ENCODE measurements around the gene FOXC1. TPM values are rescaled to one million over a fixed set of nuclear protein-coding genes. Genes with fewer than 3 reads are reported as not detected.

Gene FOXC1
- total and polyA plus RNA-seq, 7 experiments from 2014 or later = not detected

DNA sequence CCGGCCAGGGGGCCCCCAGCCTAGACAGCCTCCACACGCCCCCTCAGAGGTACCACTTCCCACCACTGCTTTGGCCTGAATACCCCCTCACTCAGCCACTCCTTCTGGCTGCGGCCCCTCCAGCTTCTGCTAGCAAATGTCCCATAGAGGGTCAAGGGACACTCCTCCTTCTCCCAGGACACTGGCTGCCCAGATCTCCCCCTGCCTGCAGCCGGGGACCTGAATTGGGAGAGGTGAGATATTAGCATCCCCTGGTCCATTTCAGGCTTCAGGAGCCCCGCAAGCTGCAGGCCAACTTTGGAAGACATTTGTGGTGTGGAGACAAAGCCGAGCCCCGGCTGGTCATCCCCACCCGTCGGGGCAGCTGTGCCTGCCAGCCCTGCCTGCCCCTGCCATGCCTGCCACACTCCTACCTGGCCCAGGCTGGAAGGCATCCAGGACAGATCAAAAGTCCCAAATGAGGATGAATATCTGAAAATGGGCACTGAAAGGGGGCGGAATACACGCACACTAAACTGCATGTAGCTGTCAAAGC, 32.5 kb upstream of the FOXC1 start:
- H3K9me3 Mint-ChIP-seq = peaks cover 0 to 4% (median 0%) of the 10 kb centered on the region in 11 donors
- no peak overlapping the region for H3K27ac Mint-ChIP-seq
- H3K27me3 Mint-ChIP-seq = peaks cover 0 to 10% (median 3%) of the 10 kb centered on the region in 5 donors
- Histone ChIP-seq H3K9me3 (ENCODE audit: control insufficient read depth in 2 of 3, low read length in 3 of 3) (no peaks in the 10 kb centered on the region), H3K27me3 (ENCODE audit: control insufficient read depth in 2 of 2, insufficient read depth in 2 of 2, low read length in 2 of 2) (no peaks in the 10 kb centered on the region), H3K36me3 (ENCODE audit: control insufficient read depth in 2 of 3, insufficient read depth in 3 of 3, low read length in 3 of 3) (no peaks in the 10 kb centered on the region), H3K27ac (ENCODE audit: low read depth, low read length) (no peak overlapping the region), H3K4me1 (ENCODE audit: control insufficient read depth in 2 of 2, insufficient read depth in 2 of 2, low read length in 2 of 2) (no peaks in the 10 kb centered on the region), H3K4me3 (ENCODE audit: low read length) (no peak overlapping the region)
- ChIA-PET POLR2A (no interaction called here), CTCF (no interaction called here)
- no peaks in the 10 kb centered on the region for H3K4me1 Mint-ChIP-seq
- no peaks in the 10 kb centered on the region for H3K36me3 Mint-ChIP-seq
- intact Hi-C loops (cut with micrococcal nuclease) = no loop called here
- DNase-seq = no peak
- no peak for ATAC-seq
- no peak overlapping the region for H3K4me3 Mint-ChIP-seq

DNA sequence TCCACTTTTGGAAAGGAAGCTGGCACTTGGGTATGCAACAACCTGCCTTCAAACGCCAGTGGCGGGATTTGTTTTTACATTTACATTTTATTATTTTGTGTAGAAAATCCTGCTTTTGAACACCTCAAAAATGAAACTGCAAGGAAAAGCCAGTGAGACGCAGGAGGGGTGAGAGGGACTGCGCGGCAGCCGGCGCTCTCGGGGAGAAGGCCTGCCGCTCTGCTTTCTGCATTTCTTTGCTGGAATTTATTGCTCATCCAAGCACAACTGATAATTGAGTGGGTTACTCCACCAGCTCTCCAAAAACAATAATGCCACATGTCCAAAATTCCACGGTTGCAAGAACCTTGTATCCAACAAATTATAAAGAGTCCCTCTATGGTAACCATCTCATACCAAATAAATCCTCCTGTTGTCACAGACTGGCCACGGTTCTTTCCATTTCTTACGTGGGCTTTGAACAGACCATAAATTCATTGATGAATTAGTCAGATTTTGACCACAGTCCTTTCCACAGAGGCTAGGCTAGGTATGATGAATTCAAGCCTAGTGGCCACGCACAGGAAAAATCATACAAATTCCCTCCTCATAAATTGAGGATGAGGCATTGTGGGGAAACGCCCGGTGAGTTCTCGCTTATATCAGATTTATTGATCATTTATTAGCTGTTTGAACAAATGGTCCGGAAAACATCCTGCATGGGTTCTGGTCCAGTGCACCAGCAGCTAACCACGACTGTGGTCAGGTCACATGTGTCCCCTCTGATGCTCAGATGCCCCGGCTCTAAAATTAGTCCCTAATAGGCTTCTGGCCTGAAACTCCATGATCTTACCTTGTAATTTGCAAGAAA, 31.6 kb upstream of the FOXC1 start:
- no peaks in the 10 kb centered on the region for H3K36me3 Mint-ChIP-seq
- ChIA-PET CTCF (no interaction called here), POLR2A (no interaction called here)
- no peaks in the 10 kb centered on the region for H3K36me3 ChIP-seq (ENCODE audit: control insufficient read depth in 2 of 3, insufficient read depth in 3 of 3, low read length in 3 of 3)
- no peak overlapping the region for H3K4me3 ChIP-seq (ENCODE audit: low read length)
- H3K4me1 Mint-ChIP-seq = no peaks in the 10 kb centered on the region
- H3K4me1 ChIP-seq (ENCODE audit: control insufficient read depth in 2 of 2, insufficient read depth in 2 of 2, low read length in 2 of 2) = no peaks in the 10 kb centered on the region
- intact Hi-C loops (cut with micrococcal nuclease) = no loop called here
- H3K27ac ChIP-seq (ENCODE audit: low read depth, low read length) = no peak overlapping the region
- H3K4me3 Mint-ChIP-seq = no peak overlapping the region
- ATAC-seq (no peak), DNase-seq (no peak)
- no peaks in the 10 kb centered on the region for H3K9me3 ChIP-seq (ENCODE audit: control insufficient read depth in 2 of 3, low read length in 3 of 3)
- H3K27me3 Mint-ChIP-seq = peaks cover 0 to 10% (median 3%) of the 10 kb centered on the region in 5 donors
- H3K27me3 ChIP-seq (ENCODE audit: control insufficient read depth in 2 of 2, insufficient read depth in 2 of 2, low read length in 2 of 2) = no peaks in the 10 kb centered on the region
- H3K27ac Mint-ChIP-seq = no peak overlapping the region
- H3K9me3 Mint-ChIP-seq = peaks cover 0 to 2% (median 0%) of the 10 kb centered on the region in 11 donors

DNA sequence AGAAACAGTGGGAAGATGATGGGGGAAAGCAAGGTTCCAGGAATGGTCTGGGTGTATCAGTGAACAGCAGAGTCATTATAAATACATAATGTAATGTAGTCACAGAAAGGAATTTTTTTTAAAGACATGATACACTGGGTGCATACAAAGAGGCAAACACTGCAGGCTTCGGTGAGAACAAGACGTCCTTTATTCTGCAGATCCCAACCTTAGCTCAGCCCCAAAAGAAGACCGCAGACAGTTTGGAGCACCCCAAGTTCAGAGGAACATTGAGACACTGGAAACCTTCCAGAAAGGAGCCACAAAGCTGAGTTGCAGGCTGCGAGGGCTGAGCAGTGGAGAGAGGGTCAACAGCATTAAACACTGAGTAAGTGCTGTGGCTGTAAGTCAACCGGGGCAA, 30.6 kb upstream of the FOXC1 start:
- no peaks in the 10 kb centered on the region for H3K9me3 ChIP-seq (ENCODE audit: control insufficient read depth in 2 of 3, low read length in 3 of 3)
- ATAC-seq = no peak
- no peak overlapping the region for H3K4me3 ChIP-seq (ENCODE audit: low read length)
- H3K4me1 Mint-ChIP-seq = no peaks in the 10 kb centered on the region
- no peak overlapping the region for H3K27ac ChIP-seq (ENCODE audit: low read depth, low read length)
- peaks cover 0 to 2% (median 0%) of the 10 kb centered on the region in 11 donors for H3K9me3 Mint-ChIP-seq
- POLR2A ChIA-PET = no interaction called here
- no peak overlapping the region for H3K4me3 Mint-ChIP-seq
- no peaks in the 10 kb centered on the region for H3K27me3 ChIP-seq (ENCODE audit: control insufficient read depth in 2 of 2, insufficient read depth in 2 of 2, low read length in 2 of 2)
- H3K27me3 Mint-ChIP-seq = peaks cover 0 to 7% (median 3%) of the 10 kb centered on the region in 5 donors
- H3K27ac Mint-ChIP-seq = no peak overlapping the region
- H3K36me3 Mint-ChIP-seq = no peaks in the 10 kb centered on the region
- DNase-seq = no peak
- H3K4me1 ChIP-seq (ENCODE audit: control insufficient read depth in 2 of 2, insufficient read depth in 2 of 2, low read length in 2 of 2) = no peaks in the 10 kb centered on the region
- CTCF ChIA-PET = no interaction called here
- intact Hi-C loops (cut with micrococcal nuclease) = no loop called here
- no peaks in the 10 kb centered on the region for H3K36me3 ChIP-seq (ENCODE audit: control insufficient read depth in 2 of 3, insufficient read depth in 3 of 3, low read length in 3 of 3)

DNA sequence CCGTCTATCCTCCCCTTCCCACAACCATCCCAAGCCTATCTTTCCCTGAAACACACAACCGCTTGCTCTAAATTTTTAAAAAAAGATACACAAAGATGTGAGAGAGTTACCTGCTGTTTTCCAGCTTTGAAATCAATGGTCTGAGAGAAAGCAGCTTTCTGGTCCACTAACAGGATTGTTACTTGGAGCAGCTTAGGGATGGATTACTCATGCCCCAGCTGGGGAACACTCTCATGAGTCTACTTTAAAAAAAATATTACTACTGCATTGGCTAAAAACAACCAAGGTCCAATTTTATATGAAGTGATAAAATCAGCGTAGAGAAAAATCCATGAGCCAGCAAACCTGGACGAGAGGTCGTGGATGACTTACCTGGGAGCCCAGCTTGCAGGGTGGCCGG, 29.6 kb upstream of the FOXC1 start:
- intact Hi-C loops (cut with micrococcal nuclease) = no loop called here
- ATAC-seq (no peak), DNase-seq (no peak)
- Histone ChIP-seq H3K4me1 (ENCODE audit: control insufficient read depth in 2 of 2, insufficient read depth in 2 of 2, low read length in 2 of 2) (no peaks in the 10 kb centered on the region), H3K36me3 (ENCODE audit: control insufficient read depth in 2 of 3, insufficient read depth in 3 of 3, low read length in 3 of 3) (no peaks in the 10 kb centered on the region), H3K9me3 (ENCODE audit: control insufficient read depth in 2 of 3, low read length in 3 of 3) (no peaks in the 10 kb centered on the region), H3K4me3 (ENCODE audit: low read length) (no peak overlapping the region), H3K27me3 (ENCODE audit: control insufficient read depth in 2 of 2, insufficient read depth in 2 of 2, low read length in 2 of 2) (no peaks in the 10 kb centered on the region), H3K27ac (ENCODE audit: low read depth, low read length) (no peak overlapping the region)
- Mint-ChIP-seq H3K4me1 (no peaks in the 10 kb centered on the region), H3K27ac (no peak overlapping the region), H3K9me3 (peaks cover 0 to 2% (median 0%) of the 10 kb centered on the region in 11 donors), H3K4me3 (no peak overlapping the region), H3K36me3 (no peaks in the 10 kb centered on the region), H3K27me3 (peaks cover 0 to 9% (median 3%) of the 10 kb centered on the region in 5 donors)
- ChIA-PET CTCF (interaction anchor here (0.7 kb wide), 1 partner anchor 1160 kb away, joined by 3 read pairs; no protein-coding TSS in a partner anchor), POLR2A (no interaction called here)

DNA sequence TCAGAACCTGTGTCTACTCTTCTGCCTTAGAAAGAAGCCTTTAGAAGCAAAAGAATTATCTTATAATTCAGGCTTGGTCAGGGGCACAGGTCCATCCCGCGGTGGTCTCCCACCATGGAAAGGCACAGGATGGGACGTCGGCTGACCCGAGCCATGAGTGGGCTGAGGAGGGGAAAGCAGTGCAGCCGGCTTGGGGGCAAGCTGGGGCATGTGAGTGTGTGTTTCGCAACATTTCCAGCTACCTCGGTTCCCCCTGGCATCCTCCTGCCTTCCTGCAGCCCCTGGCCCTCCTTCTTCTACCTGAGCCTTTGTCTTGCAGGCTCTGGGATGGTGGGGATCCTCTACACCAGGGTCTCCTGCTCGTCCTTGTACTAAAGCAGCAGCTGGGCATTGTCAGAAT, 29.1 kb upstream of the FOXC1 start:
- CTCF ChIA-PET = no interaction called here
- H3K36me3 Mint-ChIP-seq = no peaks in the 10 kb centered on the region
- POLR2A ChIA-PET = no interaction called here

DNA sequence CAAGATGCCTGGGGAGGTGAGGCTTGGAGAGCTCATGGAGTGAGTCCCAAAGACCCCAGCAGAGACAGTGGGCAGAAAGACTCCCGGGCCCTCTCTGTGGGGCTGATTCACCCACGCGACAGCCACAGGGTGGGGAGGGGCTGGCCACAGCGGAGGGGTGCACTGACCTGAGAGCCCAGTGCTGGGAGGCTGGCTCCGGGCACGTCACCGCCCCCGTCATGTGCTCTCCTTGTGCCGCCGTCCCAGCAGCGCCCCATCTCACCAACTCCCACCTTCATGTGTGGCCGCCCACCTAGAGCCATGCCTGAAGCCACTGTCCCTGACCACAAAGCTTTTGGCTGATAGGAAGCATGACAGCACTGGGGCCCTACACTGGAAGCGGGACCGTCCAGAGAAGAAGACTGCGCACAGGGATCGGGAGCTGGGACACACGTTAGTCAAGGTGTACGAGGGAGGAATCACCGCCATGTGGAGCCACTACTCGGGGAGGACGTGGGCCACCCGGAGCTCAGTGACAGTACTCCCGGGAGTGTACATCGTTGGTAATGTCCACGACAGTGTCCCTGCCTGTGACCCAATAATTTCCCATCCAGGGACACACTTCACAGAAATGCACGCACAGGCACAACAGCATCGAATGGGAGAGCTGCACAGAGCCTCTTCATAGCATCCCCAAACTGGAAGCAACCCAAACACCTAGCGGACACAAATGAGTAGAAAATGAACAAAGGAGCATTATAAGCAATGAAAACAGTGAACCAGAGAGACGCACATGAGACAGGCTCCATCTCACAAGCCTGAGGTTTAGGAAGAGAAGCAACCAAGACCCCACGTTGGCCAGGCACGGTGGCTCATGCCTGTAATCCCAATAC, 28.4 kb upstream of the FOXC1 start:
- Mint-ChIP-seq H3K4me3 (no peak overlapping the region), H3K4me1 (peaks cover 0 to 2% (median 0%) of the 10 kb centered on the region in 7 donors), H3K27me3 (peaks cover 0 to 9% (median 4%) of the 10 kb centered on the region in 5 donors), H3K36me3 (no peaks in the 10 kb centered on the region), H3K9me3 (no peaks in the 10 kb centered on the region), H3K27ac (no peak overlapping the region)
- CTCF ChIA-PET = no interaction called here
- H3K9me3 ChIP-seq (ENCODE audit: control insufficient read depth in 2 of 3, low read length in 3 of 3) = no peaks in the 10 kb centered on the region
- ATAC-seq (no peak), DNase-seq (no peak)
- H3K27me3 ChIP-seq (ENCODE audit: control insufficient read depth in 2 of 2, insufficient read depth in 2 of 2, low read length in 2 of 2) = no peaks in the 10 kb centered on the region
- no peaks in the 10 kb centered on the region for H3K36me3 ChIP-seq (ENCODE audit: control insufficient read depth in 2 of 3, insufficient read depth in 3 of 3, low read length in 3 of 3)
- H3K4me1 ChIP-seq (ENCODE audit: control insufficient read depth in 2 of 2, insufficient read depth in 2 of 2, low read length in 2 of 2) = no peaks in the 10 kb centered on the region
- no peak overlapping the region for H3K27ac ChIP-seq (ENCODE audit: low read depth, low read length)
- H3K4me3 ChIP-seq (ENCODE audit: low read length) = no peak overlapping the region
- POLR2A ChIA-PET = no interaction called here
- intact Hi-C loops (cut with micrococcal nuclease) = no loop called here

More for the DNA sequence above, 29.1 kb upstream of the FOXC1 start:
- Mint-ChIP-seq H3K4me3 (no peak overlapping the region), H3K9me3 (no peaks in the 10 kb centered on the region), H3K27me3 (peaks cover 0 to 9% (median 4%) of the 10 kb centered on the region in 5 donors), H3K4me1 (no peaks in the 10 kb centered on the region), H3K27ac (no peak overlapping the region)
- Histone ChIP-seq H3K4me1 (ENCODE audit: control insufficient read depth in 2 of 2, insufficient read depth in 2 of 2, low read length in 2 of 2) (no peaks in the 10 kb centered on the region), H3K36me3 (ENCODE audit: control insufficient read depth in 2 of 3, insufficient read depth in 3 of 3, low read length in 3 of 3) (no peaks in the 10 kb centered on the region), H3K9me3 (ENCODE audit: control insufficient read depth in 2 of 3, low read length in 3 of 3) (no peaks in the 10 kb centered on the region), H3K4me3 (ENCODE audit: low read length) (no peak overlapping the region), H3K27me3 (ENCODE audit: control insufficient read depth in 2 of 2, insufficient read depth in 2 of 2, low read length in 2 of 2) (no peaks in the 10 kb centered on the region), H3K27ac (ENCODE audit: low read depth, low read length) (no peak overlapping the region)
- DNase-seq (no peak), ATAC-seq (no peak)
- intact Hi-C loops (cut with micrococcal nuclease) = no loop called here
